Right renal pelvis (tissue), 4 donors: ENCODE data around the gene DDR2. TPM values are rescaled to one million over a fixed set of nuclear protein-coding genes. Genes with fewer than 3 reads are reported as not detected.
A peak's percentile ranks its signal among the peaks of the same experiment; 100 is the strongest.
"Not testable (repeated sequence)": the region's sequence is repeated elsewhere in the genome, so short reads cannot be mapped to it uniquely, and the experiment has no call there.

Experiments
- DNase-seq, 4 donors: peaks; one replicate each; pipeline ENCODE4 v3.0.0-alpha.2; 2013; ENCODE audit warnings: low read depth in 4 of 4, low spot score in 3 of 4, missing footprints in 1 of 4
- polyA plus RNA-seq, 4 donors: library from polyadenylated mRNA; unstranded; fragments of 120-200 nt; gene quantifications; one replicate each; pipeline ENCODE4 v1.2.1, GENCODE V29; 2013; ENCODE audit not compliant: insufficient read length in 4 of 4

DDR2 gene
- polyA plus RNA-seq, result 10 to 100 TPM; 20.3 to 23.9 (median 22.1) TPM

GRCh38 chr1:162632217-162632666 is at the start of gene DDR2:
Gene DDR2, plus strand, starts transcription at chr1:162632464. Its CDS starts 86,600 bp downstream, at chr1:162719064.
- DNase-seq, result peak in 1 of 4 donors; percentile 68

- DNase-seq, result not testable (repeated sequence)
Measured at GRCh38 chr1:162582901-162583300, 49.4 kb upstream of the DDR2 start.

DNA sequence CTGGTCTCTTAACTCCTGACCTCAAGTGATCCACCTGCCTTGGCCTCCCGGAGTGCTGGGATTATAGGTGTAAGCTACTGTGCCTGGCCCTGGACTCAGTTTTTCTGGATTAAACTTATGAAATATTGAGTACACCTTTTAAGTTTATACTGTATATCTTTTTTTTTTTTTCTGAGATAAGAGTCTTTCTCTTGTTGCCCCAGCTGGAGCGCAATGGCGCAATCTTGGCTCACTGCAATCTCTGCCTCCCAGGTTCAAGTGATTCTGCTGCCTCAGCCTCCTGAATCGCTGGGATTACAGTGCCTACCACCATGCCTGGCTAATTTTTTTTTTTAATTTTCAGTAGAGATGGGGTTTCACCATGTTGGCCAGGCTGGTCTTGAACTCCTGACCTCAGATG is 47.2 kb upstream of the DDR2 start:
- DNase-seq, result not testable (repeated sequence)

DNA sequence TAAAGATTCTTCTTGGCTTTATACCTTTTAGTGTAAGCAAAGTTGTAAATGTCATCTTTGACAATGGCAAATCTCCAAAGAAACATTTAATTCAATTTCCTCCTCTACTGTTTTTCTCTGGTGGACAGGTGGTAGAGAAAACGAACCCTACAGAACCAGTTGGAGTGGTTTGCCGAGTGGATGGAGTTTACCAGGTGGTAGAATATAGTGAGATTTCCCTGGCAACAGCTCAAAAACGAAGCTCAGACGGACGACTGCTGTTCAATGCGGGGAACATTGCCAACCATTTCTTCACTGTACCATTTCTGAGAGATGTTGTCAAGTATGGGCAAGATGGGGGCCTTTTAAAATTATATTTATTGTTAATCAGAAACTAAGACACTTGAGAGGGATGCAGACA is 44.9 kb upstream of the DDR2 start:
- no peak for DNase-seq

DNA sequence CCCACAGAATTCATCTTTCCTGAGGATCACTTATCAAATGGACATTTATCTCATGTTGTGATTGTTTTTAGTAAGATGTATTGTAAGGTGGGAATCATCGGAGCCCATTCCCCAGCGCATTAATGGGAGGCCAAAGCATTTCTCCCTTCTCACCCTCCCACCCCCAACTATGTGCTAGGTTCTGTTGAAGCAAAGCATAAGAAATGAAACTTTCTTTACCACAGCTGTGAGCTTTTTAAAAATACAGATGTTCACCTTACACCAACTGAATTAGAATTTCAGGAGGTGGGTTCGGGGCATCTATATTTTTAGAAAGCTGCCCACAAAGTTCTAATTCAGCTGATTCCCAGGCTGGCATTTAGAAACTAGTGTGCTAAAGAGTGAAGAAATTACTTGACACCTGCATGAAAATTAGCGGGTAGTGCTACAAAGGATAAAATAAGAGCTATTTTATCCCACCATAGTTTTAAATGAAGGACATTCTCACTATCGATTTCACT is 44.5 kb upstream of the DDR2 start:
- DNase-seq, result no peak

DNA sequence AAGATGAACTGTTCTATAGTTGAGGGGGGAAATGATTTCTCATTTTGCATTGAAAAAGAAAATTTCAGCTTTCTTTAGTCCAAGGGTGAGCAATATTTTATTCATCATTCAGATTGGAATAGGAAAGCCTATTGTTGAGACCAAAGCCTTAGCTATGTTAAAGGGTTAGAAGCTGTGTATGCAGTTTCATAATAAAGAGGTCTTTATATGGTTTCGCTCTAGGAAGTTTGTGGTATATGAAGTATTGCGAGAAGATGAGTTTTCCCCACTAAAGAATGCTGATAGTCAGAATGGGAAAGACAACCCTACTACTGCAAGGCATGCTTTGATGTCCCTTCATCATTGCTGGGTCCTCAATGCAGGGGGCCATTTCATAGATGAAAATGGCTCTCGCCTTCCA is 42.2 kb upstream of the DDR2 start:
- no peak for DNase-seq

GRCh38 chr1:162590686-162591085 is 41.6 kb upstream of the DDR2 start:
- no peak for DNase-seq

DNA sequence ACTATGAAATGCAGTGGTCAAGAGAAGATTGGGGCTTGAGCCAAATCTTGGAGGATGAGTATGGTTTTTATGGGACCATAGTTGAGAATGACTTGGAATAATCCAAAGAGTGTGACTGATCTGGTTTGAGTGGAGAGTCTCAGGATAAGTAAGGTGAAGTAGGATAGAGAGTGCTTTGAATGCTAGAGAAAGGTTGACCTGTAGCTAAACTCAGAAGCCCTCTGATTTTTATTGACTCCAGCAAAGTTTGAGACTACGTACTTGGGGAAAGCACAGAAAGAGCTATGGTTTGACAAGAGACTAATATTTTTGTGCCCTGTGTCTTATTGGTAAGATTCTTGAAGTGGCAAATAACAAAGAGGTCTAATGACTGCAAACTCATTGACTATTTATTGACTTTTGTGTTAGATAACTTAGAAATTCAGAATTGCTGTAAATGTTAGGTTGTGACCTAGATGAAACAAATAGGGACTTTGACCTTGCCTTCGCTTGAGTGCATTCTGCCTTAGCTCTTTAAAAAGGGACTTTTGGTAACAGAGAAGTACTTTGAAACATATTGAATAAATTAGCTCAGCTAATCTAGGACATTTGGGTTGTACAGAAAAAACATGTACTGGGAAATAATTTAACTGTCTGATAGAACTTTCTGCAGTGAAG is 35.6 kb upstream of the DDR2 start:
- DNase-seq, result no peak

- no peak for DNase-seq
Measured at GRCh38 chr1:162599451-162599850, 32.8 kb upstream of the DDR2 start.

DNA sequence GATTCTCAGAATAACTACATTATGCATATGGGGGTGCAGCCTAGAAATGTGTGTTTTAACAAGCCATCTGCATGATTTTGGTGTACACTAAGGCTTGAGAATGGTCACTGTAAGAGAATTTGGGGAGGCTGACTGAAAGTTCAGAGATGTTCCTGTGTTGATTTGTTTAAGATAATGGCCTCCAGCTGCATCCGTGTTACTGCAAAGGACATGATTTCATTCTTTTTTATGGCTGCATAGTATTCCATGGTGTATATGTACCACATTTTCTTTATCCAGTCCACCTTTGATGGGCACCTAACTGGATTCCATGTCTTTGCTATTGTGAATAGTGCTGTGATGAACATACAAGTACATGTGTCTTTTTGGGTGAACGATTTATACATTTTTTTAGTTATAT is 29.1 kb upstream of the DDR2 start:
- DNase-seq, result not testable (repeated sequence)

DNA sequence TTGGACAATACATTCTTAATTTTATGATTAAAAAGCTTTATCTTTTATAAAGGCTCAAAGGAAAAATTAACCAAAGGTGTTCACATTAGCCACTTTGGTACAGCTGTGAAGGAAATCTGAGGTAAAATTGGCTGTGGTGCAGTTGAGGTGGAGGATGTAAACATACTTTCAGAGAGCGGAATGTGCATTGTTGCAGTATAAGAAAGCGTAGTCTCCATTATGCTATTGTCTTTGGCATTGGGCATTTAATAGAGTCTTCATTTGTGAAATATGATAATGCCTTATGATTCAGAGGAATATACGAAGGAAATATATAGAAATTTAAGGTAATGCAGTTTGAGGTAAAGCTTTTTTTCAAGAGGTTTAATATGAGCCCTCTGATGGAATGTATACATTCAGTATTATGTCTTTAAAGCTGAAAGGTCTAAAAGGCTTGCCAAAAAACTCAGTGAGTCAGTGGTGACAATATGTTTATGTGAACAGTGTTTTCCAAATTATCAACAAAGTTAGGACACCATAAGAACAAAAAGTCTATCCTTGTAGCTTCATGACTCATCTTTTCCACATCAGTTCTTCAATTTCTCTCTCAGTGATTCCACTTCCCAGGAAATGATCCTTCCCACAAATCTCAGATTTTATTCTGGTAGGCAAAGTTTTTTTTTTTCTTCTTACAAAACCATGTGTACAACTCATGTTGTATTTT is 26.9 kb upstream of the DDR2 start:
- DNase-seq, result no peak

DNA sequence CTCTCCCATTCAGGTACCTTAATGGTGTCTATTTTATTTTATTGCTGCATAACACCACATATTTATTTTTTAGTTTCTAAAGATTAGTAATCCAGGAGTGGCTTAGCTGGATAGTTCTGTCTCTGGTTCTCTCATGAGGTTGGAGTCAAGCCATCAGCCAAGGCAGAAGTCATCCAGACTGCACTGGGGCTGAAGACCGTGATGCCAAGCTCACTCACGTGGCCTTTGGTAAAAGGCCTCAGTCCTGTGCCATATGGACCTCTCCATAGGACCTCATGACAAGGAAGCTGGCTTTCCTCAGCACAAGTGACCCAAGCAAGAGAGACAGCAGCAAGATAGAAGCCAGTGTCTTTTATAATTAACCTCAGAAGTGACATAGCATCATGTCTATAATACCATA is 23.0 kb upstream of the DDR2 start:
- DNase-seq, result no peak

- DNase-seq, result no peak
Measured at GRCh38 chr1:162612606-162613400, 19.5 kb upstream of the DDR2 start.

GRCh38 chr1:162616848-162617247 is 15.4 kb upstream of the DDR2 start:
- no peak for DNase-seq

GRCh38 chr1:162617513-162617912 is 14.8 kb upstream of the DDR2 start:
- no peak for DNase-seq

GRCh38 chr1:162619076-162619475 is 13.2 kb upstream of the DDR2 start:
- DNase-seq, result no peak

DNA sequence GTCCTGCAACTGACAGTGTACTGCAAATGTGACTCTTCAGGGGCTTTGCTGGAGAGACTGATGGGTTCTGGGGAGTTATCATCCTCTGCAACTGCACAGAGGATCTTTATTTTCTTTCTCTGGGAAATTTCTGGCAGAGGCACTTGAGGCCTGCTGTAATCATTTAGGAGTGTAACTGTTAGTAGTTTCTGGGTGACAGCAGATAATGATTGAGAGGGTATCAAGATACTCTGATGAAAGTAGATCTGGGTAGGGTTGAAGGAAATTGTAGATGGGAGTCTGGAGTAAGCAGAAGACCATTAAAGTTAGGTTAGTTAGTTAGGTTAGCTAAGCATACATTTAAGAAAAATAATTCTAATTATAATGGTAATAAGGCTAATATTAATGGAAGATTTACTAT is 11.0 kb upstream of the DDR2 start:
- no peak for DNase-seq

- no peak for DNase-seq
Measured at GRCh38 chr1:162625679-162626078, 6.6 kb upstream of the DDR2 start.

GRCh38 chr1:162626094-162626493 is 6.2 kb upstream of the DDR2 start:
- no peak for DNase-seq

GRCh38 chr1:162626761-162627160 is 5.5 kb upstream of the DDR2 start:
- DNase-seq, result no peak

DNA sequence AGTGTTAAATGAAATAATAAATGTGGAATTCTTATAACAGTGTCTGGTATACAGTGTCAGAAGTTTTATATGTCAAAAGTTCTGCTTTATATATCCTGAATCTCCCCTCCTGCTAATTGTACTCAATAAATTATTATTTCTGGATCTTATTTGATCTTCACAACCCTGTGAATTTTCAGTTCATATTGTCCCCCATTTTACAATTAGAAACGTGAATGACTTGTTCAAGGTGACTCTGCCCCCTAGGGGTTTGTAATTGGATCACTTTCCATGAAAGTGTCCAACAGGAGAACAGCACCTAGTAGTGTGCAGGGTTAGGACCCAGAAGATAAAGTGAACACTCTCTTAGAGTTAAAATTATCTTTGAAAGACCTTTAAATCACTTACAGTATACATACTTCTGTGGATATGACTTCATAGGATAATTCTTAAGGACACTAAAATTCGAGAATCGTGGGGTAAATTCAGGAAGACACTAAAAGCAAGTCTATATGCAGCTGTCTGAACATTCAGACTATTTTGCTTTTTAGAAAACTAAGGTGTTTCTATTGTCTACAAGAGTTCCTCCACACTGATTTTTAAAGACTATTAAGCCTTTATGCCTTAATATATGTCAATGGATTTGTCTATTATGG is 4.5 kb upstream of the DDR2 start:
- DNase-seq, result no peak
